H9 (cell line): ENCODE measurements around the gene ATP6V1G2. TPM values are rescaled to one million over a fixed set of nuclear protein-coding genes. Genes with fewer than 3 reads are reported as not detected.

Experiments used
- DNase-seq: peaks from one replicate; pipeline ENCODE4 v3.0.0-alpha.2; 2017
- H2AFZ ChIP-seq: one replicate; pipeline ENCODE4 v1.6.1; 2013; ENCODE audit warnings: mild to moderate bottlenecking, low read length, control low read depth, moderate library complexity
- H2AK5ac ChIP-seq: 2 replicates; pipeline ENCODE4 v1.6.1; 2013; ENCODE audit warnings: low read length, control low read depth, mixed read lengths; ENCODE audit not compliant: insufficient read length
- H2BK120ac ChIP-seq: one replicate; pipeline ENCODE4 v1.6.1; 2013; ENCODE audit warnings: low read depth, mild to moderate bottlenecking, low read length, control low read depth, inconsistent platforms; ENCODE audit not compliant: poor library complexity, severe bottlenecking
- H2BK12ac ChIP-seq: 2 replicates; pipeline ENCODE4 v1.6.1; 2013; ENCODE audit warnings: low read length, control low read depth, mixed read lengths, low read depth; ENCODE audit not compliant: insufficient read length
- H2BK15ac ChIP-seq: 2 replicates; pipeline ENCODE4 v1.6.1; 2013; ENCODE audit warnings: low read depth, low read length, control low read depth
- H2BK20ac ChIP-seq: one replicate; pipeline ENCODE4 v1.6.1; 2013; ENCODE audit warnings: low read depth, mild to moderate bottlenecking, low read length, control low read depth, inconsistent platforms; ENCODE audit not compliant: poor library complexity, severe bottlenecking
- H2BK5ac ChIP-seq: 2 replicates; pipeline ENCODE4 v1.6.1; 2013; ENCODE audit warnings: low read length, control low read depth, mixed read lengths; ENCODE audit not compliant: insufficient read length
- H3K14ac ChIP-seq: 2 replicates; pipeline ENCODE4 v1.6.1; 2013; ENCODE audit warnings: low read length, control low read depth; ENCODE audit not compliant: insufficient read depth
- H3K18ac ChIP-seq: 2 replicates; pipeline ENCODE4 v1.6.1; 2013; ENCODE audit warnings: low read depth, mild to moderate bottlenecking, mixed read lengths, low read length, control low read depth; ENCODE audit not compliant: insufficient read length
- H3K23ac ChIP-seq: 2 replicates; pipeline ENCODE4 v1.6.1; 2013; ENCODE audit warnings: low read length, control low read depth, mixed read lengths, low read depth; ENCODE audit not compliant: insufficient read length
- H3K23me2 ChIP-seq: 2 replicates; pipeline ENCODE4 v1.6.1; 2013; ENCODE audit warnings: low read depth, mild to moderate bottlenecking, mixed read lengths, low read length, control low read depth; ENCODE audit not compliant: insufficient read length, poor library complexity, severe bottlenecking
- H3K27ac ChIP-seq: 2 replicates; pipeline ENCODE4 v1.5.1; 2013; ENCODE audit warnings: low read length, control low read depth, mixed read lengths, low read depth; ENCODE audit not compliant: insufficient read length
- H3K27me3 ChIP-seq: 2 replicates; pipeline ENCODE4 v1.6.1; 2013; ENCODE audit warnings: low read length, control low read depth, inconsistent platforms; ENCODE audit not compliant: insufficient read depth
- H3K4ac ChIP-seq: 2 replicates; pipeline ENCODE4 v1.6.1; 2013; ENCODE audit warnings: low read depth, mild to moderate bottlenecking, control low read depth, inconsistent platforms, low read length, moderate library complexity
- H3K4me1 ChIP-seq: 2 replicates; pipeline ENCODE4 v1.6.1; 2013; ENCODE audit warnings: low read length, control low read depth, inconsistent platforms; ENCODE audit not compliant: insufficient read depth
- H3K4me2 ChIP-seq: 2 replicates; pipeline ENCODE4 v1.6.1; 2013; ENCODE audit warnings: low read length, control low read depth, mixed read lengths; ENCODE audit not compliant: insufficient read length, insufficient read depth
- H3K56ac ChIP-seq: 2 replicates; pipeline ENCODE4 v1.6.1; 2013; ENCODE audit warnings: low read depth, mild to moderate bottlenecking, mixed read lengths, low read length, control low read depth; ENCODE audit not compliant: insufficient read length
- H3K79me1 ChIP-seq: 2 replicates; pipeline ENCODE4 v1.6.1; 2013; ENCODE audit warnings: low read depth, mild to moderate bottlenecking, moderate library complexity, low read length, control low read depth, inconsistent platforms; ENCODE audit not compliant: insufficient read depth, poor library complexity, severe bottlenecking
- H3K79me2 ChIP-seq: 2 replicates; pipeline ENCODE4 v1.6.1; 2013; ENCODE audit warnings: low read length, control low read depth, inconsistent platforms; ENCODE audit not compliant: insufficient read depth
- H3K9ac ChIP-seq: 2 replicates; pipeline ENCODE4 v1.6.1; 2013; ENCODE audit warnings: low read length, control low read depth, mixed read lengths; ENCODE audit not compliant: insufficient read length; ENCODE audit errors: extremely low read depth
- H3K9me3 ChIP-seq: one replicate; pipeline ENCODE4 v1.6.1; 2013; ENCODE audit warnings: low read depth, low read length, inconsistent platforms; ENCODE audit not compliant: control insufficient read depth
- H3T11ph ChIP-seq: one replicate; pipeline ENCODE4 v1.6.1; 2013; ENCODE audit warnings: mild to moderate bottlenecking, low read length, control low read depth, inconsistent platforms
- H4K20me1 ChIP-seq: one replicate; pipeline ENCODE4 v1.6.1; 2013; ENCODE audit not compliant: control insufficient read depth, insufficient read length, insufficient read depth
- H4K5ac ChIP-seq: 2 replicates; pipeline ENCODE4 v1.6.1; 2013; ENCODE audit warnings: low read depth, mild to moderate bottlenecking, mixed read lengths, low read length, control low read depth; ENCODE audit not compliant: insufficient read length
- H4K8ac ChIP-seq: replicated peaks from 2 replicates; pipeline ENCODE4 v1.6.1; 2013; ENCODE audit warnings: low read length, control low read depth, mixed read lengths, low read depth; ENCODE audit not compliant: insufficient read length
- H4K91ac ChIP-seq: 2 replicates; pipeline ENCODE4 v1.6.1; 2013; ENCODE audit warnings: low read depth, mild to moderate bottlenecking, moderate library complexity, mixed read lengths, low read length, control low read depth; ENCODE audit not compliant: insufficient read length
- H3K27ac Mint-ChIP-seq, 3 experiments: 2 replicates in 2 of 3; 3 replicates in 1 of 3; pipeline ENCODE4 v1.8.0; 2020 to 2021; ENCODE audit warnings: mixed read lengths in 3 of 3, mild to moderate bottlenecking in 1 of 3, moderate library complexity in 1 of 3
- H3K27me3 Mint-ChIP-seq: 2 replicates; pipeline ENCODE4 v1.8.0; 2021; ENCODE audit warnings: low read depth, mild to moderate bottlenecking, moderate library complexity, mixed read lengths
- H3K36me3 Mint-ChIP-seq, 3 experiments: 2 replicates in 2 of 3; 3 replicates in 1 of 3; pipeline ENCODE4 v1.8.0; 2020 to 2021; ENCODE audit warnings: low read depth in 3 of 3, mixed read lengths in 3 of 3; ENCODE audit not compliant: insufficient read depth in 1 of 3
- H3K4me1 Mint-ChIP-seq, 2 experiments: 2 replicates each; pipeline ENCODE4 v1.8.0; 2020; ENCODE audit warnings: mixed read lengths in 2 of 2
- H3K4me3 Mint-ChIP-seq, 2 experiments: 2 replicates in 1 of 2; 3 replicates in 1 of 2; pipeline ENCODE4 v1.8.0; 2020 to 2021; ENCODE audit warnings: mild to moderate bottlenecking in 2 of 2, mixed read lengths in 2 of 2, moderate library complexity in 1 of 2
- H3K9me3 Mint-ChIP-seq, 2 experiments: 2 replicates in 1 of 2; 3 replicates in 1 of 2; pipeline ENCODE4 v1.8.0; 2020; ENCODE audit warnings: mild to moderate bottlenecking in 2 of 2, mixed read lengths in 2 of 2, moderate library complexity in 1 of 2
- CTCF ChIP-seq: fragments of 200-600 bp; sonication (generic); conservative IDR thresholded peaks from 3 replicates; pipeline ENCODE4 v1.8.0; 2021; ENCODE audit warnings: antibody characterized with exemption, mild to moderate bottlenecking
- WGBS: extraction: QIAGEN DNeasy Blood & Tissue Kit; methylation state at CpG from one replicate; pipeline ENCODE4 v1.1.7; 2013; ENCODE audit warnings: missing lambda C conversion rate, low lambda C conversion rate, mixed read lengths; ENCODE audit not compliant: insufficient read length; ENCODE audit errors: extremely low coverage; 5-methylcytosine and 5-hydroxymethylcytosine counted together
- total RNA-seq: library from RNA; stranded (reverse); gene quantifications from 2 replicates; pipeline ENCODE4 v1.2.1, GENCODE V29; 2021

ATP6V1G2 gene
- total RNA-seq, 1 experiment from 2014 or later, result 3.8 TPM

DNA sequence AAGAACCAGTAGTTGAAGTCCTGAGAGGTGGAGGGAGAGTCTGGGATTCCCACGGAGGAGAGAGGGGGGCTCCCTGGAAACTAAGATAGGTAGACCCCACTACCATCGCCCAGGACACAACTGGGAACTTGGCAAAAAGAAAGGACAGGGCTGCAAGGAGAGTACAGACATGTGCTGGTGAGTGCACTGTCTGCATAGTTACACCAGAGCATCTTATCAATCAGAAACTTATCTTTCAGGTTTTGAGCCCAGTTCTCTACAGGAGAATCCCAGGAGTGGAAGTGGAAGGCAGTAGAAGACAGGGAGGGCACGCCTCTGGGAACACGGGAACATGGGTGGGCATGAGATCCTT, 13.2 kb upstream of the ATP6V1G2 start:
- H4K91ac ChIP-seq, result no peak overlapping the region
- no peak overlapping the region for H3T11ph ChIP-seq
- no peaks in the 10 kb centered on the region for H3K23me2 ChIP-seq
- no CpG with 5 or more reads among the region's 4 CpGs for WGBS
- H3K4me1 ChIP-seq, result peaks cover 4% of the 10 kb centered on the region; the same call in 1 of the 2 replicates
- no peaks in the 10 kb centered on the region for H3K79me1 ChIP-seq
- H4K20me1 ChIP-seq, result no peaks in the 10 kb centered on the region
- no peak overlapping the region for H2BK12ac ChIP-seq
- no peak overlapping the region for H3K23ac ChIP-seq
- no peak for TF ChIP-seq CTCF
- Mint-ChIP-seq H3K4me1 (peaks cover 4 to 18% of the 10 kb centered on the region in 2 experiments; a peak in 3 of 4 replicates), H3K4me3 (no peak overlapping the region; a peak in 1 of 5 replicates), H3K27me3 (no peaks in the 10 kb centered on the region), H3K36me3 (peaks cover 14 to 39% (median 26%) of the 10 kb centered on the region in 3 experiments; a peak in 6 of 7 replicates), H3K27ac (peak overlapping the region; percentile 4 to 58 (median 40); a peak in 4 of 7 replicates), H3K9me3 (no peaks in the 10 kb centered on the region)
- H3K14ac ChIP-seq, result no peak overlapping the region
- no peak overlapping the region for H3K4me2 ChIP-seq
- no peak overlapping the region for H2AK5ac ChIP-seq
- no peak overlapping the region for H3K56ac ChIP-seq
- H4K8ac ChIP-seq, result no peak overlapping the region
- no peak overlapping the region for H4K5ac ChIP-seq
- no peak overlapping the region for H2AFZ ChIP-seq
- no peak overlapping the region for H3K18ac ChIP-seq
- no peak overlapping the region for H2BK15ac ChIP-seq
- no peak overlapping the region for H2BK5ac ChIP-seq
- H3K27ac ChIP-seq, result no peak overlapping the region
- no peaks in the 10 kb centered on the region for H3K27me3 ChIP-seq
- H3K9ac ChIP-seq, result no peak overlapping the region
- H3K4ac ChIP-seq, result no peak overlapping the region
- no peak for DNase-seq
- no peaks in the 10 kb centered on the region for H3K9me3 ChIP-seq
- H2BK120ac ChIP-seq, result no peak overlapping the region
- no peak overlapping the region for H2BK20ac ChIP-seq
- no peaks in the 10 kb centered on the region for H3K79me2 ChIP-seq
